DOHH2 (cell line): ENCODE results near the gene MED27.

Experiments used
- H3F3A ChIP-seq: fragments of 200-600 bp; sonication (generic), shearing (Covaris generic); 2 replicates; pipeline ENCODE4 v1.6.0; 2016; ENCODE audit warnings: antibody characterized with exemption, mild to moderate bottlenecking; ENCODE audit not compliant: control insufficient read depth, insufficient read depth
- H3K27ac ChIP-seq: fragments of 200-600 bp; sonication (generic); 2 replicates; pipeline ENCODE4 v1.5.1; 2014; ENCODE audit warnings: low read depth, mild to moderate bottlenecking, low read length, moderate library complexity
- H3K27me3 ChIP-seq: fragments of 200-600 bp; sonication (generic); 2 replicates; pipeline ENCODE4 v1.6.1; 2014; ENCODE audit warnings: mild to moderate bottlenecking, low read length, mixed read lengths; ENCODE audit not compliant: control insufficient read depth
- H3K36me3 ChIP-seq: fragments of 200-600 bp; sonication (generic); 2 replicates; pipeline ENCODE4 v1.6.1; 2014; ENCODE audit warnings: mild to moderate bottlenecking, low read length, moderate library complexity, mixed read lengths; ENCODE audit not compliant: control insufficient read depth
- H3K4me1 ChIP-seq: fragments of 200-600 bp; sonication (generic); 2 replicates; pipeline ENCODE4 v1.6.1; 2014; ENCODE audit warnings: mild to moderate bottlenecking, low read length, mixed read lengths; ENCODE audit not compliant: control insufficient read depth
- H3K4me2 ChIP-seq: fragments of 200-600 bp; sonication (generic); 2 replicates; pipeline ENCODE4 v1.6.0; 2014; ENCODE audit warnings: mild to moderate bottlenecking, low read length, moderate library complexity
- H3K4me3 ChIP-seq: fragments of 200-600 bp; sonication (generic); 2 replicates; pipeline ENCODE4 v1.5.1; 2014; ENCODE audit warnings: mild to moderate bottlenecking, low read length, mixed read lengths
- H3K79me2 ChIP-seq: fragments of 200-600 bp; sonication (generic); 2 replicates; pipeline ENCODE4 v1.6.1; 2014; ENCODE audit warnings: mild to moderate bottlenecking, low read length, mixed read lengths; ENCODE audit not compliant: control insufficient read depth
- H3K9me2 ChIP-seq: fragments of 200-600 bp; sonication (generic); replicated peaks from 2 replicates; pipeline ENCODE4 v1.6.1; 2014; ENCODE audit warnings: mild to moderate bottlenecking, low read length, mixed read lengths; ENCODE audit not compliant: control insufficient read depth
- H3K9me3 ChIP-seq: fragments of 200-600 bp; sonication (generic); 2 replicates; pipeline ENCODE4 v1.6.1; 2014; ENCODE audit warnings: antibody characterized with exemption, low read length, mixed read lengths; ENCODE audit not compliant: control insufficient read depth, insufficient read depth
- H4K20me1 ChIP-seq: fragments of 200-600 bp; sonication (generic); 2 replicates; pipeline ENCODE4 v1.6.0; 2014; ENCODE audit warnings: low read depth, mild to moderate bottlenecking, antibody characterized with exemption, low read length, moderate library complexity; ENCODE audit not compliant: control insufficient read depth, insufficient read depth
- CTCF ChIP-seq: fragments of 200-600 bp; sonication (generic); IDR thresholded peaks from one replicate; pipeline ENCODE4 v1.5.1; 2014; ENCODE audit warnings: antibody characterized with exemption, mild to moderate bottlenecking, low read depth, low read length; ENCODE audit not compliant: poor library complexity, severe bottlenecking
- EZH2phosphoT487 ChIP-seq: fragments of 200-600 bp; sonication (generic); IDR thresholded peaks from 2 replicates; pipeline ENCODE4 v1.6.1; 2017; ENCODE audit warnings: borderline replicate concordance, mild to moderate bottlenecking, antibody characterized with exemption, low read length, moderate library complexity, mixed read lengths

MED27 gene

DNA sequence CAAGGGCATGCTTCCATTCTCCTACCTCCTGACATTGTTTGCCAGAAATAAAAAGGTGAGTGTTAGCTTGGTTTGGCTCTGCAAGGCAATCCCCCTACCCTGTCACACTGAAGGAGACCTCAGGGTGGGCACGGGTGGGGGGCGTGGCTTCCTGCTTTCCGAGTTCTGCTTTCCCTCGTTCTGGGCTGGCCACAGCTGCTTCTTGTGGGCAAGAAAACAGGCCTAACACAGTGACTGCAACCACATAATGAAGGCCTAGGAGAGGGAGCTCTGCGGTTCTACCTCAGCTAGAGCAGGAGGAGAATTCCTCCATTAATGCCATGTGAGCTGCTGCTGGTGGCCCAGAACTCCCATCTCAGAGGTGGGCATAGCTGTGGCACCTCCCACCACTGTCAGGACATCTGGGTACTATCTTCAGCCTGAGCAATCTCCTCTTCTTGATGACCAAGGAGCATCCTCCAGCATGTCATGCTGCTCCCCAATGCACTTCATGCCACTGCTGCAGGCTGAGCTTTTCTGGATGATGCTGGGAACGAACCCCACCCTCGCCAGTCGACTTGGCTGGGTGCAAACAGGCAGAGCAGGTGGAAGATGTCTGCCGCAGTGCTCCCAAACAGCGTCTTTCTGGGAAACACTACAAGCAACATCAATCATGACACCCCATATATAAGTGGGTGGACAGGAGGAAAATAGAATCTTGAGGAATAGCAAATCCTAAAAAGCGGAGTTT, 200.3 kb downstream of the MED27 start:
- no peak overlapping the region for H3K4me2 ChIP-seq
- no peaks in the 10 kb centered on the region for H3K9me3 ChIP-seq
- TF ChIP-seq CTCF (no peak), EZH2phosphoT487 (no peak)
- no peaks in the 10 kb centered on the region for H3K36me3 ChIP-seq
- H3K9me2 ChIP-seq = no peaks in the 10 kb centered on the region
- no peaks in the 10 kb centered on the region for H3F3A ChIP-seq
- H3K27me3 ChIP-seq = no peaks in the 10 kb centered on the region
- no peak overlapping the region for H3K27ac ChIP-seq
- no peak overlapping the region for H3K4me3 ChIP-seq
- H4K20me1 ChIP-seq = no peaks in the 10 kb centered on the region
- no peaks in the 10 kb centered on the region for H3K4me1 ChIP-seq
- no peaks in the 10 kb centered on the region for H3K79me2 ChIP-seq

DNA sequence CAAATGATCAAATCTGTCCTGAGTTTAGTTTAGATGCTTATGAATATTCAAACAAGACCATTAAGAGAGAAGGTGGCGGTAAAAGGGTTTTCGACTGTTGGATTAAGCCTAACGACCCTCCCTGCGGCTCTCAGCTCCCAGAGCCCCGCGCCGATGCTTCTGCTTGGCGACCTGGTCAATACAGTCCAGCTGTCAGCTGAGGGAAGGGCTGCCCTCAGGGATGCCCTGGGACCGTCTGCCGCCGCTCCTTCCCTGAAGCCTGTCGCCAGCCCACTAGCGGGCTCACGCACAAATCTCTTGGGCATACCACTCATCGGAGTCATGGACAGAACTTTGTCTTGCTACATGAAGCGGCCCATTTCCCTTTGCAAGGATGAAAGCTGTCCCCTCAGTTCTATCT, 203.2 kb downstream of the MED27 start:
- Histone ChIP-seq H3K9me3 (no peaks in the 10 kb centered on the region), H3K79me2 (no peaks in the 10 kb centered on the region), H3K27ac (no peak overlapping the region), H3K4me3 (no peak overlapping the region), H3F3A (no peaks in the 10 kb centered on the region), H3K9me2 (no peaks in the 10 kb centered on the region), H4K20me1 (no peaks in the 10 kb centered on the region), H3K4me1 (no peaks in the 10 kb centered on the region), H3K4me2 (no peak overlapping the region), H3K27me3 (no peaks in the 10 kb centered on the region), H3K36me3 (no peaks in the 10 kb centered on the region)
- TF ChIP-seq CTCF (no peak), EZH2phosphoT487 (no peak)

- no peaks in the 10 kb centered on the region for H4K20me1 ChIP-seq
- H3K27me3 ChIP-seq = no peaks in the 10 kb centered on the region
- no peaks in the 10 kb centered on the region for H3F3A ChIP-seq
- no peak overlapping the region for H3K27ac ChIP-seq
- TF ChIP-seq EZH2phosphoT487 = no peak
- no peak for TF ChIP-seq CTCF
- H3K4me3 ChIP-seq = no peak overlapping the region
- H3K4me2 ChIP-seq = no peak overlapping the region
- no peaks in the 10 kb centered on the region for H3K79me2 ChIP-seq
- H3K4me1 ChIP-seq = no peaks in the 10 kb centered on the region
- H3K9me2 ChIP-seq = no peaks in the 10 kb centered on the region
- no peaks in the 10 kb centered on the region for H3K36me3 ChIP-seq
- H3K9me3 ChIP-seq = no peaks in the 10 kb centered on the region
Measured at GRCh38 chr9:131875828-131876485, 203.7 kb downstream of the MED27 start.
